Activated naive CD4-positive, alpha-beta T cell treated with Interleukin-2 at 50 U/mL for 16 hours (primary cell): ENCODE measurements around the gene FAM89A.
"Not testable (repeated sequence)": the region's sequence is repeated elsewhere in the genome, so short reads cannot be mapped to it uniquely, and the experiment has no call there.

Source experiments
- DNase-seq: peaks from one replicate; pipeline ENCODE4 v3.0.0-alpha.2; 2020

The FAM89A gene

GRCh38 chr1:231053493-231054162 is 13.6 kb upstream of the FAM89A start:
- DNase-seq = no peak

GRCh38 chr1:231052777-231053176 is 12.7 kb upstream of the FAM89A start:
- no peak for DNase-seq

GRCh38 chr1:231050932-231051331 is 10.9 kb upstream of the FAM89A start:
- not testable (repeated sequence) for DNase-seq

GRCh38 chr1:231050395-231050794 is 10.3 kb upstream of the FAM89A start:
- no peak for DNase-seq

- no peak for DNase-seq
Observed at GRCh38 chr1:231049121-231049979, 9.3 kb upstream of the FAM89A start.

GRCh38 chr1:231048419-231048818 is 8.4 kb upstream of the FAM89A start:
- DNase-seq = not testable (repeated sequence)

GRCh38 chr1:231047529-231047928 is 7.5 kb upstream of the FAM89A start:
- DNase-seq = not testable (repeated sequence)

- no peak for DNase-seq
Observed at GRCh38 chr1:231046730-231047395, 6.8 kb upstream of the FAM89A start.

GRCh38 chr1:231045921-231046729 is 6.1 kb upstream of the FAM89A start:
- DNase-seq = not testable (repeated sequence)

GRCh38 chr1:231045286-231045685 is 5.2 kb upstream of the FAM89A start:
- DNase-seq = no peak

- DNase-seq = no peak
Observed at GRCh38 chr1:231044588-231044987, 4.5 kb upstream of the FAM89A start.

GRCh38 chr1:231041719-231042261 is 1.7 kb upstream of the FAM89A start:
- peak; percentile 11 for DNase-seq

GRCh38 chr1:231040800-231041718 is 1.0 kb upstream of the FAM89A start:
- DNase-seq = no peak

- DNase-seq = peak; percentile 45
Observed at GRCh38 chr1:231039161-231040018, 664 bp downstream of the FAM89A start.

- DNase-seq = no peak
Observed at GRCh38 chr1:231037585-231038517, 2.2 kb downstream of the FAM89A start.

- DNase-seq = no peak
Observed at GRCh38 chr1:231036416-231036815, 3.6 kb downstream of the FAM89A start.

- DNase-seq = no peak
Observed at GRCh38 chr1:231035799-231036198, 4.3 kb downstream of the FAM89A start.

GRCh38 chr1:231032963-231033362 is 7.1 kb downstream of the FAM89A start:
- no peak for DNase-seq

- DNase-seq = no peak
Observed at GRCh38 chr1:231029841-231030240, 10.2 kb downstream of the FAM89A start.
